ENCODE results near the gene GP1BB. TPM values are rescaled to one million over a fixed set of nuclear protein-coding genes. Genes with fewer than 3 reads are reported as not detected.
A peak's percentile ranks its signal among the peaks of the same experiment; 100 is the strongest.

Gene GP1BB
- total and polyA plus RNA-seq, 8 donors = 3.3 to 11.1 (median 5.4) TPM; not detected in 1

- Histone ChIP-seq H3K4me3 (no peak overlapping the region), H3K36me3 (no peaks in the 10 kb centered on the region), H3K27ac (no peak overlapping the region), H3K27me3 (peaks cover 88 to 95% of the 10 kb centered on the region in 2 donors), H3K4me1 (peaks cover 3 to 47% of the 10 kb centered on the region in 2 donors), H3K9me3 (no peaks in the 10 kb centered on the region)
- DNase-seq (peak in 1 of 4 donors; percentile 75), ATAC-seq (no peak)
- intact Hi-C loops (cut with DNase I) = no loop called here
- TF ChIP-seq CTCF (IDR thresholded peaks at IDR 0.05) = no peak
Measured at GRCh38 chr22:19757985-19758895, 34.9 kb downstream of the GP1BB start.

GRCh38 chr22:19758896-19759426 lies 35.6 kb downstream of the GP1BB start:
- Histone ChIP-seq H3K9me3 (no peaks in the 10 kb centered on the region), H3K27ac (no peak overlapping the region), H3K27me3 (peaks cover 88 to 95% of the 10 kb centered on the region in 2 donors), H3K36me3 (no peaks in the 10 kb centered on the region), H3K4me1 (peaks cover 3 to 47% of the 10 kb centered on the region in 2 donors), H3K4me3 (no peak overlapping the region)
- TF ChIP-seq CTCF (IDR thresholded peaks at IDR 0.05) = no peak
- ATAC-seq (no peak), DNase-seq (no peak)
- intact Hi-C loops (cut with DNase I) = no loop called here

DNA sequence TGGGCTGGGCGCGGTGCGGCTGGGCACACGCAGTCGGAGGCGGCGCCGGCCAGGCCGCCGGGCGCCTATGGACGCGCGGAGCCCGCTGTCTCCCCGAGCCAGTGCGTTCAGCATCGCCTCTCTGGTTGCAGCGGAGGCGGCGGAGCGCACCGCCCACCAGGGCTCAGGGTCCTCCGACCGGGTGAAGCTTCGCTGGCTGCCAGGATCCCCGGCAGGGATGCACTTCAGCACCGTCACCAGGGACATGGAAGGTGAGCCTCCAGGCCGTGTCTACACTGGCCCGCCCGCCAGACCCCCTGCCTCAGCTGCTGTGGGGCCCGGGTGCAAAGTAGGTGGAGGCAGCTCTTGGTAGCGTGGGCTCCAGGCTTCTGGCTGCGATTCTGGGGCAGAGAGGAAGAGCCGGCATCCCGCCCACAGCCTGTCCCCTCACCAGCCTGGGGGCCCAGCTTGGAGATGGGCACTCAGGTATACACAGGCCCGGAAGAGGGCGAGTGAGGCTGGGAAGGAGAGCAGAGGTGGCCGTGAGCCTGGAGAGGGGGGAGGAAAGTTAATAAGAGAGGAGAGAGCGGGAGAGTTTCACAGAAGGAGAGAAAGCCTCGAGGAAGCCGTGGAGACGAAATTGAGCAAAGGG lies 36.2 kb downstream of the GP1BB start:
- DNase-seq = peak in 1 of 4 donors; percentile 59
- Histone ChIP-seq H3K27me3 (peaks cover 88 to 95% of the 10 kb centered on the region in 2 donors), H3K4me1 (peaks cover 3 to 47% of the 10 kb centered on the region in 2 donors), H3K9me3 (no peaks in the 10 kb centered on the region), H3K27ac (no peak overlapping the region), H3K36me3 (no peaks in the 10 kb centered on the region), H3K4me3 (no peak overlapping the region)
- no peak for ATAC-seq
- intact Hi-C loops (cut with DNase I) = no loop called here
- TF ChIP-seq CTCF (IDR thresholded peaks at IDR 0.05) = no peak

- no peak for TF ChIP-seq CTCF (IDR thresholded peaks at IDR 0.05)
- DNase-seq = peak in 1 of 4 donors; percentile 46
- peaks cover 88 to 95% of the 10 kb centered on the region in 2 donors for H3K27me3 ChIP-seq
- H3K9me3 ChIP-seq = no peaks in the 10 kb centered on the region
- peaks cover 2 to 45% of the 10 kb centered on the region in 2 donors for H3K4me1 ChIP-seq
- no peaks in the 10 kb centered on the region for H3K36me3 ChIP-seq
- no peak within 1 kb of the TSS for H3K27ac ChIP-seq
- intact Hi-C loops (cut with DNase I) = no loop called here
- no peak for ATAC-seq
- no peak within 1 kb of the TSS for H3K4me3 ChIP-seq
Measured at GRCh38 chr22:19760058-19760950, 37.0 kb downstream of the GP1BB start, which contains the start of gene TBX1. Gene TBX1 (plus strand): TSS chr22:19760778. CDS start chr22:19760844, 66 bp downstream.
